Measurements from ENCODE around the gene PLIN3. TPM values are rescaled to one million over a fixed set of nuclear protein-coding genes. Genes with fewer than 3 reads are reported as not detected.

The PLIN3 gene
- total RNA-seq, 2 experiments from 2014 or later, result 81.3 to 115 TPM

GRCh38 chr19:4877753-4878490 is 10.5 kb upstream of the PLIN3 start:
- ChIA-PET CTCF (ENCODE audit: unreplicated experiment) (interaction anchor here (0.6 kb wide), 1 partner anchor 472 kb away, joined by 3 read pairs; no protein-coding TSS in a partner anchor), POLR2A (interaction anchor here (1.1 kb wide), 1 partner anchor 27 kb away, joined by 3 read pairs; no protein-coding TSS in a partner anchor)
- BruUV-seq (replicated peaks), result no TSS peak

DNA sequence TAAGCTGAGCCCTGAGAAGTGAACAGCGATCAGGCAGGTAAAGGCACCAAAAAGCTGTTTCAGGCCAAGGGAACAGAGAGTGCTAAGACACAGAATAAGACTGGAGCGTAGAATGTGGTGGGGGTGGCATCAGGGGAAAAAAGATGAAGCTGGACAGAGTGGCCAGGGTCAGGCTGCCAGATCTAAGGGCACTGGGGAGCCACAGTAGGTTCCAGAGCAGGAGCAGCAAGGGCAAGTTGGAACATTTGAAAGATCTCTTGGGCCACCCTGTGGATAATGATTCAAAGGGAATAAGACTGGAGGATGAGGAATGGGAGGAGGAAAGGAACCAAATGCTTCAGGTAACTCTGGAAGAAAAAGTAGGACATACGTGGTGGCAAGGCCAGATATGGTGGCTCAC is 6.5 kb upstream of the PLIN3 start:
- Histone ChIP-seq H3K9me3 (ENCODE audit: low read length) (no peaks in the 10 kb centered on the region), H3K9me2 (ENCODE audit: insufficient read depth, low read length) (no peaks in the 10 kb centered on the region), H3K79me2 (ENCODE audit: insufficient read depth, low read depth, low read length) (no peaks in the 10 kb centered on the region), H3K4me3 (ENCODE audit: low read depth, low read length, poor library complexity, severe bottlenecking) (no peak overlapping the region), H2AFZ (ENCODE audit: low read length) (no peak overlapping the region), H4K20me1 (ENCODE audit: insufficient read depth, low read length) (no peaks in the 10 kb centered on the region), H3K4me1 (ENCODE audit: insufficient read depth, low read length, poor library complexity, severe bottlenecking) (peaks cover 47% of the 10 kb centered on the region), H3K4me2 (ENCODE audit: low read length) (no peak overlapping the region), H3K36me3 (ENCODE audit: insufficient read depth, low read length) (no peaks in the 10 kb centered on the region), H3K27ac (ENCODE audit: low read depth, low read length, poor library complexity, severe bottlenecking) (peak overlapping the region; percentile 32)
- no peak for DNase-seq (ENCODE audit: low spot score)
- POLR2A ChIA-PET, result no interaction called here
- CTCF ChIA-PET (ENCODE audit: unreplicated experiment), result no interaction called here
- intact Hi-C loops (cut with micrococcal nuclease; ENCODE audit: unreplicated experiment), result no loop called here
- TF ChIP-seq, protein P1, sequence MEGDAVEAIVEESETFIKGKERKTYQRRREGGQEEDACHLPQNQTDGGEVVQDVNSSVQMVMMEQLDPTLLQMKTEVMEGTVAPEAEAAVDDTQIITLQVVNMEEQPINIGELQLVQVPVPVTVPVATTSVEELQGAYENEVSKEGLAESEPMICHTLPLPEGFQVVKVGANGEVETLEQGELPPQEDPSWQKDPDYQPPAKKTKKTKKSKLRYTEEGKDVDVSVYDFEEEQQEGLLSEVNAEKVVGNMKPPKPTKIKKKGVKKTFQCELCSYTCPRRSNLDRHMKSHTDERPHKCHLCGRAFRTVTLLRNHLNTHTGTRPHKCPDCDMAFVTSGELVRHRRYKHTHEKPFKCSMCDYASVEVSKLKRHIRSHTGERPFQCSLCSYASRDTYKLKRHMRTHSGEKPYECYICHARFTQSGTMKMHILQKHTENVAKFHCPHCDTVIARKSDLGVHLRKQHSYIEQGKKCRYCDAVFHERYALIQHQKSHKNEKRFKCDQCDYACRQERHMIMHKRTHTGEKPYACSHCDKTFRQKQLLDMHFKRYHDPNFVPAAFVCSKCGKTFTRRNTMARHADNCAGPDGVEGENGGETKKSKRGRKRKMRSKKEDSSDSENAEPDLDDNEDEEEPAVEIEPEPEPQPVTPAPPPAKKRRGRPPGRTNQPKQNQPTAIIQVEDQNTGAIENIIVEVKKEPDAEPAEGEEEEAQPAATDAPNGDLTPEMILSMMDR (conservative IDR thresholded peaks at IDR 0.05; ENCODE audit: low read length), result no peak
- no peak for TF ChIP-seq EZH2phosphoT487 (IDR thresholded peaks at IDR 0.05; ENCODE audit: borderline replicate concordance, low read depth, low read length)
- BruUV-seq (replicated peaks), result no TSS peak

More at GRCh38 chr19:4877753-4878490, 10.5 kb upstream of the PLIN3 start:
- intact Hi-C loops (cut with micrococcal nuclease; ENCODE audit: unreplicated experiment), result no loop called here
- Histone ChIP-seq H3K9me2 (ENCODE audit: insufficient read depth, low read length) (no peaks in the 10 kb centered on the region), H3K36me3 (ENCODE audit: insufficient read depth, low read length) (no peaks in the 10 kb centered on the region), H2AFZ (ENCODE audit: low read length) (peak overlapping the region; percentile 24; the same call in 1 of the 2 replicates), H3K4me3 (ENCODE audit: low read depth, low read length, poor library complexity, severe bottlenecking) (peak overlapping the region; percentile 39), H3K27ac (ENCODE audit: low read depth, low read length, poor library complexity, severe bottlenecking) (peak overlapping the region; percentile 78), H3K79me2 (ENCODE audit: insufficient read depth, low read depth, low read length) (no peaks in the 10 kb centered on the region), H3K9me3 (ENCODE audit: low read length) (no peaks in the 10 kb centered on the region), H3K4me2 (ENCODE audit: low read length) (peak overlapping the region; percentile 62), H3K4me1 (ENCODE audit: insufficient read depth, low read length, poor library complexity, severe bottlenecking) (peaks cover 62% of the 10 kb centered on the region), H4K20me1 (ENCODE audit: insufficient read depth, low read length) (no peaks in the 10 kb centered on the region)
- TF ChIP-seq EZH2phosphoT487 (IDR thresholded peaks at IDR 0.05; ENCODE audit: borderline replicate concordance, low read depth, low read length), result no peak
- TF ChIP-seq, protein P1 (conservative IDR thresholded peaks at IDR 0.05; ENCODE audit: low read length), result no peak
- DNase-seq (ENCODE audit: low spot score), result peak; percentile 31

- Histone ChIP-seq H3K4me2 (ENCODE audit: low read length) (no peak overlapping the region), H3K4me1 (ENCODE audit: insufficient read depth, low read length, poor library complexity, severe bottlenecking) (peaks cover 36% of the 10 kb centered on the region), H2AFZ (ENCODE audit: low read length) (no peak overlapping the region), H3K36me3 (ENCODE audit: insufficient read depth, low read length) (0 out of 2 replicates have a peak, but pooled peaks cover under 1% of the 10 kb centered on the region), H3K27ac (ENCODE audit: low read depth, low read length, poor library complexity, severe bottlenecking) (no peak overlapping the region), H3K9me3 (ENCODE audit: low read length) (no peaks in the 10 kb centered on the region), H3K79me2 (ENCODE audit: insufficient read depth, low read depth, low read length) (peaks cover 6% of the 10 kb centered on the region), H3K4me3 (ENCODE audit: low read depth, low read length, poor library complexity, severe bottlenecking) (no peak overlapping the region), H4K20me1 (ENCODE audit: insufficient read depth, low read length) (no peaks in the 10 kb centered on the region), H3K9me2 (ENCODE audit: insufficient read depth, low read length) (no peaks in the 10 kb centered on the region)
- TF ChIP-seq EZH2phosphoT487 (IDR thresholded peaks at IDR 0.05; ENCODE audit: borderline replicate concordance, low read depth, low read length), result no peak
- TF ChIP-seq, protein P1 (conservative IDR thresholded peaks at IDR 0.05; ENCODE audit: low read length), result no peak
- no TSS peak for BruUV-seq (replicated peaks)
- no peak for DNase-seq (ENCODE audit: low spot score)
- POLR2A ChIA-PET, result interaction anchor here (0.6 to 1.4 kb wide), 4 partner anchors 16 to 43 kb away, joined by 3 to 11 read pairs (median 4); no protein-coding TSS in a partner anchor
- intact Hi-C loops (cut with micrococcal nuclease; ENCODE audit: unreplicated experiment), result loop anchor here (1.0 kb wide), 2 partner anchors 40 to 160 kb away; no protein-coding TSS in a partner anchor
- CTCF ChIA-PET (ENCODE audit: unreplicated experiment), result no interaction called here
Measured at GRCh38 chr19:4871711-4872110, 4.2 kb upstream of the PLIN3 start.
